Measurements from ENCODE around the gene CRMP1. TPM values are rescaled to one million over a fixed set of nuclear protein-coding genes. Genes with fewer than 3 reads are reported as not detected.

CRMP1 gene
- total RNA-seq, 1 experiment from 2014 or later = not detected

DNA sequence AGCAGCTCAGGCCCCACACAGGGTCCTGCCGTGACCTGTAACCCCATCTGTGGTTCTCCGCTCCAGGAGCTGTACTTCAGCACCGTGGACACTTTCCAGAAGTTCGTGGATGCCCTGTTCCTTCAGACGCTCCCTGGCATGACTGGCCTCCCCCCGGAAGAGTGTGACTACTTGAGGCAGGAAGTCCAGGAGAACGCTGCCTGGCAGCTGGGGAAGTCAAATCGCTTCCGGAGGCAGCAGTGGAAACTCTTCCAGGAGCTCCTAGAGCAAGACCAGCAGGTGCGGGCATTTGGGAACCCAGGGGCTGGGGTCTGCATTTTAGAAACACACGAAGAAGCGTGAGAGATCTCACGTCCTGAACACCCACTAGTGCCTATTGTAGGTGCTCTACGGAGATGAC is 109.4 kb downstream of the CRMP1 start:
- Mint-ChIP-seq H3K9me3 (ENCODE audit: low read depth, unreplicated experiment) (peaks cover 12% of the 10 kb centered on the region), H3K27me3 (ENCODE audit: unreplicated experiment) (no peaks in the 10 kb centered on the region), H3K27ac (ENCODE audit: unreplicated experiment) (no peak overlapping the region), H3K4me3 (ENCODE audit: low read depth, unreplicated experiment) (no peak overlapping the region), H3K4me1 (ENCODE audit: low read depth, unreplicated experiment) (no peaks in the 10 kb centered on the region), H3K36me3 (ENCODE audit: insufficient read depth, unreplicated experiment) (no peaks in the 10 kb centered on the region)
- no peak for DNase-seq
- TF ChIP-seq, protein P1, sequence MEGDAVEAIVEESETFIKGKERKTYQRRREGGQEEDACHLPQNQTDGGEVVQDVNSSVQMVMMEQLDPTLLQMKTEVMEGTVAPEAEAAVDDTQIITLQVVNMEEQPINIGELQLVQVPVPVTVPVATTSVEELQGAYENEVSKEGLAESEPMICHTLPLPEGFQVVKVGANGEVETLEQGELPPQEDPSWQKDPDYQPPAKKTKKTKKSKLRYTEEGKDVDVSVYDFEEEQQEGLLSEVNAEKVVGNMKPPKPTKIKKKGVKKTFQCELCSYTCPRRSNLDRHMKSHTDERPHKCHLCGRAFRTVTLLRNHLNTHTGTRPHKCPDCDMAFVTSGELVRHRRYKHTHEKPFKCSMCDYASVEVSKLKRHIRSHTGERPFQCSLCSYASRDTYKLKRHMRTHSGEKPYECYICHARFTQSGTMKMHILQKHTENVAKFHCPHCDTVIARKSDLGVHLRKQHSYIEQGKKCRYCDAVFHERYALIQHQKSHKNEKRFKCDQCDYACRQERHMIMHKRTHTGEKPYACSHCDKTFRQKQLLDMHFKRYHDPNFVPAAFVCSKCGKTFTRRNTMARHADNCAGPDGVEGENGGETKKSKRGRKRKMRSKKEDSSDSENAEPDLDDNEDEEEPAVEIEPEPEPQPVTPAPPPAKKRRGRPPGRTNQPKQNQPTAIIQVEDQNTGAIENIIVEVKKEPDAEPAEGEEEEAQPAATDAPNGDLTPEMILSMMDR (IDR thresholded peaks at IDR 0.05; ENCODE audit: unreplicated experiment) = no peak
- BruUV-seq (replicated peaks) = no TSS peak
- intact Hi-C loops (cut with micrococcal nuclease; ENCODE audit: unreplicated experiment) = no loop called here
- CTCF ChIA-PET = no interaction called here

DNA sequence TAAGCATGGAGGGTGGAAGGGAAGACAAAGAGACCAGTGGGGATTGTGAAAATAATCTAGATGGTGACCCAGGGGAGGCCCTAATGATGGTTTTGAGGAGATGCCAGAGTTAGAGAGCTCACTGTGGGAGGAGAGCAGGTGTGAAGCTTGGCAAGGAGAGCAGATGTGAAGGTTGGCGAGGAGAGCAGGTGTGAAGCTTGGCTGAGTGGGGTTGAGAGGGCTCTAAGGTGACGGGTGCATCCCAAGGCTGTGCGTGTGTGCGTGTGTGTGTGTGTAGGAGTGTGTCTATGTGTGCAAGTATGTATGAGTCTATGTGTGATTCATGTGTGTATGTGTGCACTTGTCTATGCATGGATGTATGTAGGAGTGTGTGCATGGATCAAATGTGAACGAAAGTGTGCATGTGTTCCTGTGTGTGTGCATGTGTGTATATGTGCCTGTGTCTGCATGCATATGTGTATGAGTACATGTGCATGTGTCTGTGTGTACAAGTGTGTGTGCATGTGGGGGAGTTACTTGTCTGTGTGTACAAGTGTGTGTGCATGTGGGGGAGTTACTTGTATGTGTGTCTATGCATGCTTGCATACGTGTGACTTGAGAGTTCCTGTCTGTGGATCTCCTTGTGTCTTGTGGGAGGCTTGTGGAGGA is 109.9 kb downstream of the CRMP1 start:
- no peaks in the 10 kb centered on the region for H3K4me1 Mint-ChIP-seq (ENCODE audit: low read depth, unreplicated experiment)
- H3K27me3 Mint-ChIP-seq (ENCODE audit: unreplicated experiment) = no peaks in the 10 kb centered on the region
- no peak overlapping the region for H3K4me3 Mint-ChIP-seq (ENCODE audit: low read depth, unreplicated experiment)
- no peak for DNase-seq
- H3K36me3 Mint-ChIP-seq (ENCODE audit: insufficient read depth, unreplicated experiment) = no peaks in the 10 kb centered on the region
- peaks cover 11% of the 10 kb centered on the region for H3K9me3 Mint-ChIP-seq (ENCODE audit: low read depth, unreplicated experiment)
- no peak overlapping the region for H3K27ac Mint-ChIP-seq (ENCODE audit: unreplicated experiment)
- TF ChIP-seq, protein P1 (IDR thresholded peaks at IDR 0.05; ENCODE audit: unreplicated experiment) = no peak
- intact Hi-C loops (cut with micrococcal nuclease; ENCODE audit: unreplicated experiment) = no loop called here
- BruUV-seq (replicated peaks) = no TSS peak
- CTCF ChIA-PET = no interaction called here

DNA sequence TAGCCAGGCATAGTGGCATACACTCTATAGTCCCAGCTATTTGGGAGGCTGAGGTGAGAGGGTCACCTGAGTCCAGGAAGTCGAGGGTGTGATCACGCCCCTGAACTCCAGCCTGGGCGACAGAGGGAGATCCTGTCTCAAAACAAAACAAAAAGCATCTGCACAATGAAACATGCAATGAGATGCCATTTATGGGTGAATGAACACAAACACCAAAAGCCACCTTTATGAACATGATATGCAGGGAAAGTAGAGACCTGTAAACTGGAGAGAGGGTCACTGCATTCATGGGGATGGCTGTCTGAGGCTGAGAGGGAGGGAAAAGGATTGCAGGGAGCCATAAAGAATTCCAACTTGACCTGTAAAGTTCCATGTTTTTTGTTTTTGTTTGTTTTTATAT is 111.2 kb downstream of the CRMP1 start:
- CTCF ChIA-PET = no interaction called here
- H3K4me3 Mint-ChIP-seq (ENCODE audit: low read depth, unreplicated experiment) = no peak overlapping the region
- BruUV-seq (replicated peaks) = no TSS peak
- intact Hi-C loops (cut with micrococcal nuclease; ENCODE audit: unreplicated experiment) = no loop called here
- no peak overlapping the region for H3K27ac Mint-ChIP-seq (ENCODE audit: unreplicated experiment)
- H3K27me3 Mint-ChIP-seq (ENCODE audit: unreplicated experiment) = no peaks in the 10 kb centered on the region
- DNase-seq = no peak
- TF ChIP-seq, protein P1 (IDR thresholded peaks at IDR 0.05; ENCODE audit: unreplicated experiment) = no peak
- no peaks in the 10 kb centered on the region for H3K4me1 Mint-ChIP-seq (ENCODE audit: low read depth, unreplicated experiment)
- no peaks in the 10 kb centered on the region for H3K36me3 Mint-ChIP-seq (ENCODE audit: insufficient read depth, unreplicated experiment)
- H3K9me3 Mint-ChIP-seq (ENCODE audit: low read depth, unreplicated experiment) = peaks cover 9% of the 10 kb centered on the region

DNA sequence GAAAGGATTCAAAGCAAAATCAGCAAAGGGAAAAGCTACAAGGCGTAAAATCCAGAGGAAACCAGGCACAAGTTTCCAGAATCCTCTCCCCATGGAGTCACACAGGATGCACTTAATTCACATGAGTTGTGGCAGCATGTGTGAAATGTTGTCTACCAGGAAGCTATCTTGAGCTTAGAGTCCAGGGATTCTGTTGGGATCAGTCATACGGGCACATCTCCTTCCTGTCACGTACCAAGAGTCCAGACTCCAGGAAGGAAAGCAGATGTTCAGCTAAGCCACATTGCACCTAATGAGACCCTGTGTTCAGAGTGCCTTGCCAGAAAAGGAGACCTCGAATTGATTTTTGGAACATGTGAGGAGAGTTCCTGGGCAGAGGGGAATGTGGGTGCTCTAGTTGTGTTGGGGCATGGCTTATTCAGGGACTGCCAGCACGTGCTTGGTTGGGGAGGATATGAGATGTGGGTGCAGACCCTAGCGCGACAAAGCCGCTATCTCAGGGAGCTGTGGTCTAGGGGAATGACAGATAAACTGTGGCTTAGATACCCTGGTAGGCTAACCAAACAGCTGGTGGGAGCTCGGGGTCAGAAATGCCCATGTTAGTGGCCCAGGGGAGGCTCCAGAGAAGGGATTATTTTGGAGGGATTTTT is 111.9 kb downstream of the CRMP1 start:
- no peak overlapping the region for H3K27ac Mint-ChIP-seq (ENCODE audit: unreplicated experiment)

More for the DNA sequence above, 111.9 kb downstream of the CRMP1 start:
- intact Hi-C loops (cut with micrococcal nuclease; ENCODE audit: unreplicated experiment) = no loop called here
- CTCF ChIA-PET = no interaction called here
- peaks cover 11% of the 10 kb centered on the region for H3K9me3 Mint-ChIP-seq (ENCODE audit: low read depth, unreplicated experiment)
- H3K4me1 Mint-ChIP-seq (ENCODE audit: low read depth, unreplicated experiment) = no peaks in the 10 kb centered on the region
- TF ChIP-seq, protein P1 (IDR thresholded peaks at IDR 0.05; ENCODE audit: unreplicated experiment) = no peak
- DNase-seq = no peak
- H3K36me3 Mint-ChIP-seq (ENCODE audit: insufficient read depth, unreplicated experiment) = no peaks in the 10 kb centered on the region
- no peaks in the 10 kb centered on the region for H3K27me3 Mint-ChIP-seq (ENCODE audit: unreplicated experiment)
- H3K4me3 Mint-ChIP-seq (ENCODE audit: low read depth, unreplicated experiment) = no peak overlapping the region
- BruUV-seq (replicated peaks) = no TSS peak

Measured in Calu3 (cell line).